HG02970 (cell line): Measurements from ENCODE around the gene BCKDHA.
"Not testable (repeated sequence)": the region's sequence is repeated elsewhere in the genome, so short reads cannot be mapped to it uniquely, and the experiment has no call there.

ENCODE experiments used
- ATAC-seq: cut with Tn5 transposase; IDR thresholded peaks from one replicate; pipeline ENCODE4 v1.9.1; 2021; ENCODE audit warnings: mild to moderate bottlenecking, moderate library complexity, moderate number of reproducible peaks; ENCODE audit not compliant: unreplicated experiment, low FRiP score

The BCKDHA gene

GRCh38 chr19:41401483-41401882 is 3.9 kb downstream of the BCKDHA start:
- no peak for ATAC-seq

GRCh38 chr19:41402010-41402409 is 4.4 kb downstream of the BCKDHA start:
- no peak for ATAC-seq

GRCh38 chr19:41403181-41403970 is 5.8 kb downstream of the BCKDHA start:
- ATAC-seq: no peak

- no peak for ATAC-seq
Observed at GRCh38 chr19:41405776-41406175, 8.2 kb downstream of the BCKDHA start.

GRCh38 chr19:41407271-41407670 is 9.7 kb downstream of the BCKDHA start:
- ATAC-seq: no peak

- no peak for ATAC-seq
Observed at GRCh38 chr19:41408256-41408655, 10.6 kb downstream of the BCKDHA start.

GRCh38 chr19:41408846-41409245 is 11.2 kb downstream of the BCKDHA start:
- ATAC-seq: not testable (repeated sequence)

- ATAC-seq: no peak
Observed at GRCh38 chr19:41409288-41409687, 11.7 kb downstream of the BCKDHA start.

GRCh38 chr19:41410336-41411054 is 12.9 kb downstream of the BCKDHA start:
- ATAC-seq: no peak

GRCh38 chr19:41411100-41411967 is 13.7 kb downstream of the BCKDHA start:
- no peak for ATAC-seq

GRCh38 chr19:41411968-41412265 is 14.3 kb downstream of the BCKDHA start:
- ATAC-seq: no peak

- ATAC-seq: no peak
Observed at GRCh38 chr19:41412953-41413352, 15.3 kb downstream of the BCKDHA start.

- no peak for ATAC-seq
Observed at GRCh38 chr19:41413947-41414346, 16.3 kb downstream of the BCKDHA start.

- no peak for ATAC-seq
Observed at GRCh38 chr19:41414461-41414860, 16.8 kb downstream of the BCKDHA start.

GRCh38 chr19:41415154-41415571 is 17.5 kb downstream of the BCKDHA start:
- no peak for ATAC-seq

GRCh38 chr19:41416194-41416674 is 18.6 kb downstream of the BCKDHA start:
- ATAC-seq: no peak

GRCh38 chr19:41420101-41420880 is 22.7 kb downstream of the BCKDHA start:
- no peak for ATAC-seq

- no peak for ATAC-seq
Observed at GRCh38 chr19:41421314-41421713, 23.7 kb downstream of the BCKDHA start.

GRCh38 chr19:41421973-41422372 is 24.4 kb downstream of the BCKDHA start:
- ATAC-seq: no peak

GRCh38 chr19:41422456-41422855 is 24.8 kb downstream of the BCKDHA start:
- ATAC-seq: no peak
